H1 (cell line): Measurements from ENCODE around the gene AMPD3.

Experiments used
- CREB1 ChIP-seq: IDR thresholded peaks from 2 replicates; pipeline ENCODE4 v1.6.1; 2012; ENCODE audit warnings: inconsistent platforms
- JUN ChIP-seq: IDR thresholded peaks from 2 replicates; pipeline ENCODE4 v1.6.1; 2011; ENCODE audit warnings: low read depth, mild to moderate bottlenecking, improper control_type of control experiment, low read length
- POLR2AphosphoS5 ChIP-seq: IDR thresholded peaks from 2 replicates; pipeline ENCODE4 v1.6.1; 2011; ENCODE audit warnings: low read depth, low read length
- RFX5 ChIP-seq: IDR thresholded peaks from 2 replicates; pipeline ENCODE4 v1.6.1; 2011; ENCODE audit warnings: low read depth, low read length, improper control_type of control experiment, borderline replicate concordance
- SRF ChIP-seq: IDR thresholded peaks from 2 replicates; pipeline ENCODE4 v1.6.1; 2011; ENCODE audit warnings: mild to moderate bottlenecking, low read depth, low read length, moderate library complexity
- TAF1 ChIP-seq: IDR thresholded peaks from 2 replicates; pipeline ENCODE4 v1.6.1; 2011; ENCODE audit warnings: mild to moderate bottlenecking, low read depth, low read length
- TAF7 ChIP-seq: optimal IDR thresholded peaks from 2 replicates; pipeline ENCODE3; 2011; ENCODE audit warnings: low read depth, mild to moderate bottlenecking, inconsistent platforms, low read length, moderate library complexity, borderline replicate concordance
- TBP ChIP-seq: IDR thresholded peaks from 2 replicates; pipeline ENCODE4 v1.6.1; 2011; ENCODE audit warnings: low read depth, low read length, improper control_type of control experiment
- YY1 ChIP-seq: IDR thresholded peaks from 2 replicates; pipeline ENCODE4 v1.6.1; 2011; ENCODE audit warnings: low read depth, mild to moderate bottlenecking, low read length
- ZNF274 ChIP-seq: IDR thresholded peaks from 2 replicates; pipeline ENCODE4 v1.7.0; 2012; ENCODE audit warnings: low read length, borderline replicate concordance; ENCODE audit errors: extremely low read depth
- TF ChIP-seq, protein P1 (sequence below), 3 experiments: IDR thresholded peaks; 1 replicate in 2 of 3; 2 replicates in 1 of 3; pipeline versions ENCODE4 v1.5.1 to v1.6.1; 2011; ENCODE audit warnings: low read length in 3 of 3, mild to moderate bottlenecking in 3 of 3, inconsistent platforms in 2 of 3, low read depth in 1 of 3, moderate library complexity in 1 of 3; ENCODE audit not compliant: insufficient read depth in 1 of 3; ENCODE audit errors: control extremely low read depth in 1 of 3
- TF ChIP-seq, protein P2 (sequence below): IDR thresholded peaks from 2 replicates; pipeline ENCODE4 v1.6.1; 2011; ENCODE audit warnings: low read length, improper control_type of control experiment

DNA sequence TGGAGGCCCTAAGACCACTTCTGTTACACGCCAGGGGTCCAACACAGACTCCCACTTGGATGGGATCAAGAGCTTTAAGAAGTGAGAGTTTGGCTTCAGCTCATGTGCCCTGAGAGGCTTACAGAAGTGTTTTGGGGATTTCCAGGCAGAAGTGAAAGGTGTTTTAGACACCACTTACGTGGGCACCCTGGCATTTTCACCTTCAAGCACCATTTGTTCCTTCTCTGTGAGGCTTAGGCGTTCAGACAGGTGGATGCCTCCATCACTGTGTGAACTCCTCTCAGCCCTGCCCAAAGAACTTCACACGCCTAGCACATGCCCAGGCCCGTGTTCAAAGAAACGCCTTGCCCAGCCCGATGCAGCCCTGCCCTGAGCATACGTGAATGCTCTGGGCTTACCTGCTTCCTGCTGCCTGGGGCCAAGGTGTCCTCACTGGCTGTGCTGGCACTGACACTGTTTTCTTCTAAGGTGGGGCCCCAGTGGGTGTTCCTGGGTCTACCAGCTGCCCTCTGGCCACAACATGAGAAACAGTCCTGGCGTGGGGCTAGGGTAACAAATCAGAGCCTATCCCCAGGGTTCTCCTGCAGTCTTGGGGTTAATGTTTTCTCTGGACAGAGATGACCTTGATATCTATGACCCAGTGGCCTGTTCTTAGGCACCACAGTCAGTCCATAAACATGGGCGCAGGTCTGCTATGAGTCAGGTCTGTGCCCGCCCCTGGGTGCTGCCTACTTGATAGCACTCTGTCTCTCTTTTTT, 34.0 kb downstream of the AMPD3 start:
- TF ChIP-seq, protein P1, sequence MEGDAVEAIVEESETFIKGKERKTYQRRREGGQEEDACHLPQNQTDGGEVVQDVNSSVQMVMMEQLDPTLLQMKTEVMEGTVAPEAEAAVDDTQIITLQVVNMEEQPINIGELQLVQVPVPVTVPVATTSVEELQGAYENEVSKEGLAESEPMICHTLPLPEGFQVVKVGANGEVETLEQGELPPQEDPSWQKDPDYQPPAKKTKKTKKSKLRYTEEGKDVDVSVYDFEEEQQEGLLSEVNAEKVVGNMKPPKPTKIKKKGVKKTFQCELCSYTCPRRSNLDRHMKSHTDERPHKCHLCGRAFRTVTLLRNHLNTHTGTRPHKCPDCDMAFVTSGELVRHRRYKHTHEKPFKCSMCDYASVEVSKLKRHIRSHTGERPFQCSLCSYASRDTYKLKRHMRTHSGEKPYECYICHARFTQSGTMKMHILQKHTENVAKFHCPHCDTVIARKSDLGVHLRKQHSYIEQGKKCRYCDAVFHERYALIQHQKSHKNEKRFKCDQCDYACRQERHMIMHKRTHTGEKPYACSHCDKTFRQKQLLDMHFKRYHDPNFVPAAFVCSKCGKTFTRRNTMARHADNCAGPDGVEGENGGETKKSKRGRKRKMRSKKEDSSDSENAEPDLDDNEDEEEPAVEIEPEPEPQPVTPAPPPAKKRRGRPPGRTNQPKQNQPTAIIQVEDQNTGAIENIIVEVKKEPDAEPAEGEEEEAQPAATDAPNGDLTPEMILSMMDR (IDR thresholded peaks at IDR 0.05; ENCODE audit: control extremely low read depth in 1 of 3, insufficient read depth in 1 of 3, low read depth in 1 of 3, low read length in 3 of 3) = no peak
- TF ChIP-seq, protein P2, sequence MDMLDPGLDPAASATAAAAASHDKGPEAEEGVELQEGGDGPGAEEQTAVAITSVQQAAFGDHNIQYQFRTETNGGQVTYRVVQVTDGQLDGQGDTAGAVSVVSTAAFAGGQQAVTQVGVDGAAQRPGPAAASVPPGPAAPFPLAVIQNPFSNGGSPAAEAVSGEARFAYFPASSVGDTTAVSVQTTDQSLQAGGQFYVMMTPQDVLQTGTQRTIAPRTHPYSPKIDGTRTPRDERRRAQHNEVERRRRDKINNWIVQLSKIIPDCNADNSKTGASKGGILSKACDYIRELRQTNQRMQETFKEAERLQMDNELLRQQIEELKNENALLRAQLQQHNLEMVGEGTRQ = no peak
- TF ChIP-seq CREB1 = no peak
- no peak for TF ChIP-seq JUN
- no peak for TF ChIP-seq RFX5
- no peak for TF ChIP-seq SRF
- TF ChIP-seq POLR2AphosphoS5 = no peak
- no peak for TF ChIP-seq TBP
- no peak for TF ChIP-seq TAF1
- no peak for TF ChIP-seq ZNF274
- TF ChIP-seq TAF7 = no peak
- no peak for TF ChIP-seq YY1
